GM18873 (cell line): ENCODE measurements around the gene KBTBD12.
"Not testable (repeated sequence)": the region's sequence is repeated elsewhere in the genome, so short reads cannot be mapped to it uniquely, and the experiment has no call there.

Source experiments
- ATAC-seq: cut with Tn5 transposase; IDR thresholded peaks from one replicate; pipeline ENCODE4 v1.9.1; 2021; ENCODE audit warnings: mild to moderate bottlenecking, moderate library complexity, moderate number of reproducible peaks; ENCODE audit not compliant: unreplicated experiment, low FRiP score

Gene KBTBD12

DNA sequence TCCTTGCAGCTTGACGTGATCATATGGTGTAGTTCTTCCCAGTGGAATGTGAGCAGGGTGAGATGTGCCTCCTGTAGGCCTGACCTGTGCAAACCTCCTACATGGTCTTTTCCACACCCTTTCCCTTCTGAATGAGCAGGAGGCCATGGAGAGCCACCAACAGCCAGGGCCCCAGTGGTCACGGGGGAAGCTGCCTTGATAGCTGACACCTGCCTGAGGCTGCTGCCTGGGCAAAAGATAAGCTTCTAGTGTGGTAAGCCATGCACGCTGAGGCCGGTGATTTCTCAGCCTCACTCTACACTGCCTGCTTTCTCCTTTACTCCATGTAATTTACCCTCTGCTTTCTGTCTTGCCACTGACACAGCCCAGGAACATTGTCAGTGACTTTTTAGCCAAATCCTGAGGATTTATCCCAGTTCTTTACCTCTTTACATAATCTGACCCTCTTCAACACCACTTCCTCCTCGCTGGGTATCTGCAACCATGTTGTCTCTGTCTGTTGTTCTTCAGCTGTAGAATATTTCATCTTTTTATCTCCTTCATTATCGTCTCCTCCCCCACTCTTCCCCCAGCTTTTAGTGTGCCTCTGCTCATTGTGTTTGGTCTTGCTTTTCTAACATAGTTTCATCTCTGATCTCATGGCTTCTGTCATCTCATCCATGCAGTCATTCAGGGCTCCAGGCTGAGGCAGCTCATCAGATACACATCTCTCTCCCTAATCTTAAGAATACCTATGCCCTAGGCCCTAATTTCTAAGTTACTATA lies 11.2 kb upstream of the KBTBD12 start:
- ATAC-seq: no peak

DNA sequence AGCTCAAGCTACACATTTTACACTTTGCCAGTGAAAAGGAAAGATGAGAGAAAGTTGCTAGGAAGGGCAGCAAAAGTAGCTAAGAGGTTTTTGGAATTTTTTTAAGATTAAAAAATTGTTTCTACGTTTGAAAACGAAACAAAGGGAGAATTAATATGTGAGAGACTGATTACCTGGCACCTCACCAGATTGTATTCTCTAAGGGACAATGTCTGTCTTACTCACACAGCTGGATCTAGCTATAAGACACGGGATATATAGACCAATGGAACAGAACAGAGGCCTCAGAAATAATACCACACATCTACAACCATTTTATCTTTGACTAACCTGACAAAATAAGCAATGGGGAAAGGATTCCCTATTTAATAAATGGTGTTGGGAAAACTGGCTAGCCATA lies 9.5 kb upstream of the KBTBD12 start:
- ATAC-seq: no peak

DNA sequence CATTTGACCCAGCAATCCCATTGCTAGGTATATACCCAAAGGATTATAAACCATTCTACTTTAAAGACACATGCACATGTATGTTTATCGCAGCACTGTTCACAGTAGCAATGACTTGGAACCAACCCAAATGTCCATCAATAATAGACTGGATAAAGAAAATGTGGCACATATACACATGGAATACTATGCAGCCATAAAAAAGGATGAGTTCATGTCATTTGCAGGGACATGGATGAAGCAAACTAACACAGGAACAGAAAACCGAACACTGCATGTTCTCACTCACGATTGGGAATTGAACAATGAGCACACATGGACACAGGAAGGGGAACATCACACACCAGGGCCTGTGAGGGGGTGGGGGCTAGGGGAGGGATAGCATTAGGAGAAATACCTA lies 8.4 kb upstream of the KBTBD12 start:
- not testable (repeated sequence) for ATAC-seq

DNA sequence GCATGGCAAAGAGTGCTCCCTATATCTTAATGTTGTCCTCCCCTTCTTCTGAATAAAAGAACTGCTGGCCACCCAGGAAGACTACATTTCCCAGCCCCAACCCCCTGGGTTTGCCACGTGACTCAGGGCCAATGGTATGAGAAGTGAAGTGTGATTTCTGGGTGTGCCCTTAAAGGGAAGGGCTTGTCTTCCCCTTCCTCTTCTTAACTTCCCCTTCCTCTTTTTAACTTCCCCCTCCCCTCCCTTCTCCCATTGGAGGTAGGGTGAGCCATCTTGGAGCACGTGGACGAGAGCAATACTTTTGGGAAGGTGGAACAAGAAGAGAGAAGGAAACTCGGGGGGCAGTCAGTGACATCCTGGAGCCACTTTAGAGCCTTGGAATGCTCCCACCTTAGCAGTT lies 6.8 kb upstream of the KBTBD12 start:
- no peak for ATAC-seq

DNA sequence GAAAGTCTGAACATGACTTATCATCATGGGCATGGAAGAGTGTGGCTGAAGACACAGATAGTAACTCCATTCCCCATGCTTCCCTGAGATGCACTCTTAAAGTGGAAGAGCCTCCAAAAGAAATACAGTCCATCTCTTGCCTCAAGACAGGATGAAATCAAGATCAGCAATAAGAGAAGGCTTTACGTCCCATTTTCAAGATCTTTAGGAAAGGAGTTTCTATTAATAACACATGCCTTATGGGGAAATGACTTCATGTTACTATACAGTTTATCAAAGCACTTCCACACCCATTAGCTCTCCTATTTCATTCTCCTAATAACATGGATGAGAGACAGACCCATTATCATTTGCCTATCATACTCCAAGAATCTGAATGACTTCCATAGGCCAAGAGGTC lies 6.1 kb upstream of the KBTBD12 start:
- no peak for ATAC-seq

DNA sequence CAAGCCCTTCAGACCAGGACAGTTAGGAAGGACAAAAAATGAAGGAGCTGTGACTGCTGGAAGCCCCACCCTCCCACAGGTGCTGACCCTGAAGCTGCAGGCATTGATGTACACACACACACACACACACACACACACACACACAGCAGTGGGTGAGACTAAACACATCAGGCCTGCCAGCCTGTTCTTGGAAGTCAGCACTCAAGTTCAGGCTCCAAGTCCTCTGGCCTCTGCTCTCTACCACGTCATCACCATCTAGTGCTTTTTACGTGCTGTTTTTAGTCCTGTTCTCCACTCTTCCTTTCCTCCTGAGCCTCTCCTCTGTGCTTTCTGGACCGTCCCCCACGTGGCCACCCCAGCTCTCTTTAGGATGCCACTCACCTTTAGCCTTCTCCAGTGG lies 5.4 kb upstream of the KBTBD12 start:
- no peak for ATAC-seq

DNA sequence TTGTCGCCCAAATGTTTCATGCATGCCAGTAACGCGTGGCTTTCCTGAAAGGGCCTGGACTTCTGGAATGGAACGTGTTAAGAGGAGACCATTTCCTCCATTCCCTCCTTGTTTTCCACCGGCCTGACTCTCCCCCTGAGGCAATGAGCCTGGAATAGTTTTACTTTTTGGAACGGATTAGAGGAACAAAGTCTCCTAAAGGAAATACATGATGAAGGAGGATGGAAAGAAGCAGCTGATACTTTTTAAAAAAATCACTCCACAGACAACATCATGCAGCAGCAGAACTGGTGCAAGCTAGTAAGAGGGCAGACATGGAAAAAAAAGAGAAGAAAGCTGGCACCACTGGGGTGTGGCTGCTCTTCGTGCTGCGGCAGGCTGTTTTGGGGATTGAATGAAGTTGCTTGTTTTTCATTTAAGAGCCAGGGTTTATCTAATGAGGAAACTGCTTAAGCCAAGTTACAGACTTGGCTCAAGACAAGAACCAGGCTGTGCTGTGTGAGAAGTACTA lies 3.6 kb upstream of the KBTBD12 start:
- ATAC-seq: no peak

DNA sequence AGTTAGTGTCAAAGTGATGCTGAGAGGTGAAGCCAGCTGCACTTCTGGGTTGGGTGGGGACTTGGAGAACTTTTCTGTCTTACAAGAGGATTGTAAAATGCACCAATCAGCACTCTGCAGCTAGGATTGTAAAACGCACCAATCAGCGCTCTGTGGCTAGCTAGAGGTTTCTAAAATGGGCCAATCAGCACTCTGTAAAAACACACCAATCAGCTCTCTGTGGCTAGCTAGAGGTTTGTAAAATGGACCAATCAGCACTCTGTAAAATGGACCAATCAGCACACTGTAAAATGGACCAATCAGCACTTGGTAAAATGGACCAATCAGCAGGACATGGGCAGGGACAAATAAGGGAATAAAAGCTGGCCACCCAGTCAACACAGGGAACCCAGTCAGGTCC lies 1.2 kb upstream of the KBTBD12 start:
- ATAC-seq: not testable (repeated sequence)

DNA sequence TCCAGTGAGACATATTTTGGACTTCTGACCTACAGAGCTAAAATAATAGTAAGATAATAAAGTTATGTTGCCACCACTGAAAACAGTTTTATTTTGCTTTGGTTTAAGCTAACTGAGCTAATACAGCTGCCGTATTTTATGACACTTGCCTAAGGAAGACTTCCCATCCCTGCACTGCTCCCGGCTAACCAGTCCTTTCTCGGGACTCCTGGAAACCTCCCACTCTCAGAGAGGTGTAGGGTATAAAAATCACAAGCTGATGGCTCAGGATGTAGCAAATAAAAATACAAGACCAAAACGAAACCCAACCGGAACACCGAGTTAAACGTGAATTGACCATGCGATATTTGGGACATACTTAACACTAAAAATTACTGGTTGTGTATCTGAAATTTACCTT lies 448 bp upstream of the KBTBD12 start:
- no peak for ATAC-seq

DNA sequence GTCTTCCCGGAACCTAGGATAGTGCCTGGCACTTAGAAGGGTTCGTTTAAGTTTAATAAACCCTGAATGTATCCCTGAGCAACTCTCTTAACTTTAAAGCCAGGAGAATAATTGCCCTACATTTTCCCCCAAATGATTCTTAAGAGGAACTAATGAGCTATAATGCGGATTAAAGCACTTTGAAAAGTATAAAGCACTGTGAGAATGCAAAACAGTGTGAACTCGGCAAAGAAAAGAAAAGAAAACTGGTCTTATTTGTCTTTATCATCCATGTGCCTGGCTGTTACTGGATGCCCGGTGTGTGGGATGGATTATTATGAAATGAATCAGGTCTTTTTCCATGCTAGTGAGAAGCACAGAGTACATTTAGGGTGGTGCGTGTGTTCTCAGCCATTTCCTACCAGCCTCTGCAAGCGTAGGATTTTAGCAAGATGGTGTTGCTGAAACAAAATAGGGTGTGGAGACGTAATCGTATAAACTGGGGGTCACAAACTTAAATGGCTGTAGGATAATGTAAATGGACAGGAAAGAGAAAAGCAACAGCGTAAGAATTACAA lies 983 bp downstream of the KBTBD12 start:
- ATAC-seq: no peak

DNA sequence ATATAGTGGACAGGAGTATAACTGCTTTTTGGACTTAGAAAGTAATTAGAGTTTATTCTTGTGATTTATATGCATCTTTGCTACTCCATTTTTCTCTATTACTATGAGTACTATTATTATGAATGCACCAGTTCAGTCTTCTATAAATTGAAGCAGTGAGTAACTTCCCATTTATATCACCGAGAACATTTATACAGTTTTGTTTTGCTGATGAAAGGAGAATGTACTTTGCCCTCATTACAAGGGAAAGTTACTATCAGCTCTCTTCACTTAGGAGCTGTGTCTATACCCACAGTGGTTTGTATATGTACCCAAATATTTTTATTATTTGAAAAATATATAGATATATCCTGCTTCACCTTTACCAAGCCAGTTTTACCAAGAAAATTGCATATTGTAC lies 5.7 kb downstream of the KBTBD12 start:
- ATAC-seq: no peak

DNA sequence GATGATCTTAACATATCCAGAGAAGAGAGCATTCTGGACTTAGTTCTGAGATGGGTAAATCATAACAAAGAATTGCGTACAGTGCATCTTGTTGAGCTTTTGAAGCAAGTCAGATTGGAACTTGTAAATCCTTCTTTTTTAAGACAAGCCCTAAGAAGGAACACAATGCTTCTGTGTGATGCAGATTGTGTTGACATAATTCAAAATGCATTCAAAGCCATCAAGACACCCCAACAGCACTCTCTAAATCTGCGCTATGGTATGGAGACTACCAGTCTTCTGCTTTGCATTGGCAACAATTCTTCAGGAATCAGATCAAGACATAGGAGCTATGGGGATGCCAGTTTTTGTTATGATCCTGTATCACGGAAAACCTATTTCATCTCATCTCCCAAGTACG lies 8.6 kb downstream of the KBTBD12 start:
- no peak for ATAC-seq

DNA sequence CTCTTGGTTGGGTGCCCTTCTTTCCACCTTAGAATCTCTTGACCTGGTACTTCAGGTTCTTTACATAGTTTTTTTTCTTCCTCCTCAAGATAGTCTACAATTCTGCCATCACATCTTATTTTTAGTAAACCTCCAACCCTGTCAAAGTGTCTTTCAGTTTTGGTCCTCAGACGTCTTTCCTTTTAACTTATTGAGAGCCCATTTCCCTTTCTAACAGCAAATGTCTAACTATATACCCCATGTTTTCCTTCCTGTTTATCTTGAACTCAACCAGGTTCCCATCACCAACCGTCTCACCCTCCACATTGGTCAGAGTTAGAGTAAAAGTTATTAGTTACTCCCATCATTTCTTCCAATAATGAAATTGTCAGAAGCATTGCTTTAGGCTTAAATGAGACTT lies 10.4 kb downstream of the KBTBD12 start:
- ATAC-seq: no peak

DNA sequence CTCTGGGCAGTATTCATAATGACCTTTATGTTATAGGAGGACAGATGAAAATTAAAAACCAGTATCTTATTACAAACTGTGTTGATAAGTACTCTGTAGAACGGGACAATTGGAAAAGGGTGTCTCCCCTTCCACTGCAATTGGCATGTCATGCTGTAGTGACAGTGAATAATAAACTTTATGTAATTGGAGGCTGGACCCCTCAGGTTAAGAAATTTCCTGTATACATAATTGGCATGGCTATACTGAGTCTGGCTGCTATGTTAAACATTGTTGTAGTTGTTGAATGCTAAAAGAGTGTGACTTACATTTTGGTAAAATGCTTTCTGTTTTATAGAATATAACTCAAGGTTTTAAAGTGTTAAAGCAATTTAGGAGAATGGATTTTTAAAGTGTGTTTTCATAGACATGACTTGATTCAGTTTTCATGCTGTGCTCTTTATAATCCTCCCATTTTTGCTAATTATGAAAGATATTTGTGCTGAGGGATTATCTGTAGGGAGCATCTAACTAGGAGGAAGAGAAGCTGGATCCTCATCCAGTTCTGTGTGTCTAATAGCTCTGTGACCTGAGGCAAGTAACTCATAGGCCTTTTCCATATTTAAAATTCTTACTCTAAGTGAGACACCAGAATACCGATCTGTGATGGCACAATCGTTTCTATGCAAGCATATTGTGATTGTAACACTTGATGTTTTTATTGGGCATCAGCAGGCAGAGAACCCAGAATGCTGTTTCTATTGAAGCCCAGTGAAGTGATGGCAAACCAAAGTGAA lies 13.0 kb downstream of the KBTBD12 start:
- ATAC-seq: no peak

DNA sequence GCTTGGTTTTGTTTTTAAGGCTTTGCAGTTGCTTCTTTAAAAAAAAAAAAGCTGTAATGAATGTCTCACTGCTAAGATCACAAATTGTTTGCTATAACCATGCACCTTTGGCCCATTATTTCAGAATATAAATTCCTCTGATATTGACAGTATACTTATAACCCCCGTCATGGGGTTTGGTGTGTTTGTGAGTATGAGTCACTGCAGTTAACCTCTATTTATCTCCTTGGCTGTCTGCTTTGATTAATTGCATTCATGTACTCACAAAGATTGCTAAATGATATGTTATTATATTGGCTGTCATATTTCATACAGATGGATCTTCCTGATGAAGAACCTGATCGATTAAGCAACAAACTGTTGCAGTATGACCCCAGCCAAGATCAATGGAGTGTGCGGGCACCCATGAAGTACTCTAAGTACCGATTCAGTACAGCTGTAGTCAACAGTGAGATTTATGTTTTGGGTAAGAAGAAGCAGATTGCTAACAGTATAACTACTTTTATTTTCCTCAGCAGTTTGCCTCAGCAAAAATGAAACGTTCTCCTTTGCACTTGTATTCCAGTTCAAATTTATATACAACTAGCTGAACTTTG lies 14.9 kb downstream of the KBTBD12 start:
- no peak for ATAC-seq

DNA sequence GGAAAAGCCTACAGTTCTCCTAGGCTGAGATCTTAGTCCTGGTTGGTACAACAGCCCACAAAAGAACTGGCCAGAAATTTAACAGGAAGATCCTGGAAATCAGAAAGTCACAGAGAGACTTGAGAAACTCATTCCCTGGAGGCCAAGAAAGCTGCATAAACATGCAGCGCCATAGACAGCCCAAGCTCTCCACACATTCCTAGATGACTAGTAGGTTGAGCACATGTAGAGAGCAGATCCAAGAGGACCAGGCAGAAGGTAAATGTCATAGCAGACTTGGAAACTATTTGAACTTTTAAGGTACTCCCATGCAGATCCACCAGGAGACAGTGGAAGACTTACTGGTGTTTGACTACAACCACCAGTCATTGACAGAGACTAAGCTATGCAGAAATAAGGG lies 18.4 kb downstream of the KBTBD12 start:
- no peak for ATAC-seq

DNA sequence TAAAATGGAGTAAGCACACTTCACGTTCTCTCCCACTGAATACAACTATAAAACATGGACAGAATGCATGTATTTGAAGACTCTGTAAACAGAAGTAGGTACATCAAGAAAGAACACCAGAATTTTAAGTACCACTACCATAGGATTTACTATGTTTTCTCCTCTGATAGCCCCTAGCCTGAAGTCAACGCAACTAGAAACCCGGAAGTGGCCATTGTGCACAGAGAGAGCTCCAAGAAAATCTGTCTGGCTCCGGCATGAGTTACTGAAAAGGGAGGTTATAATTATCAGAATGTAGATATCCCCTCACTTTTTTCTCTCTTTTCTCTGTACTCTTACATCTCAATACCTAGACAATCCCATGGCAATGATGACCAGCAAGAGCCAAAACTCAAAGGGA lies 23.8 kb downstream of the KBTBD12 start:
- no peak for ATAC-seq

DNA sequence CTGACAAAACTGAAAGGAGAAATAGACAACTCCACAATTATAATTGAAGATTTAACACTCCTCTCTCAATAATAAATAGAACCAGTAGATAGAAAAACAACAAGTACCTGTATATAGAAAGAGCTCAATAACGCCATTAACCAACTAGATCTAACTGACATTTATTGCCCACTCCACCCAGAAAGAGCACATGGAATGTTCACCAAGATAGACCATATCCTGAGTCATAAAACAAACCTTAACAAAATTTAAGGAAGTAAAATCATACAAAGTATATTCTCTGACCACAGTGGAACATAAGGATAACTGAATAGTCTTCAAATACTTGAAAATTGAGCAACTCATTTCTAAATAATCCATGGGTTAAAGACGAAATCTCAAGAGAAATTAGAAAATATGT lies 25.1 kb downstream of the KBTBD12 start:
- no peak for ATAC-seq

DNA sequence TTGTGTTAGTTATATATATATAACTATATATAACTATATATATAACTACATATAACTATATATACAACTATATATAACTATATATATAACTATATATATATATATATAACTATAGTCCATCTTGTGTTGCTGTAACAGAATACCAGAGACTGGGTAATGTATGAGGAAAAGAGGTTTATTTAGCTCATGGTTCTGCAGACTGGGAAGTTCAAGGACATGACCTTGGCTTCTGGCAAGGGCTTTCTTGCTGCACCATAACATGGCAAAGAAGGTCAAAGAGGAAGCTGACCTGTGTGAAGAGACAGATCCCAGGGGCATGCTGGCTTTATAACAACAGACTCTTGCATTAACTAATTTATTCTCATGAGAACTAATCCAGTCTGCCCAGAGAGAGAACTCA lies 27.6 kb downstream of the KBTBD12 start:
- no peak for ATAC-seq

DNA sequence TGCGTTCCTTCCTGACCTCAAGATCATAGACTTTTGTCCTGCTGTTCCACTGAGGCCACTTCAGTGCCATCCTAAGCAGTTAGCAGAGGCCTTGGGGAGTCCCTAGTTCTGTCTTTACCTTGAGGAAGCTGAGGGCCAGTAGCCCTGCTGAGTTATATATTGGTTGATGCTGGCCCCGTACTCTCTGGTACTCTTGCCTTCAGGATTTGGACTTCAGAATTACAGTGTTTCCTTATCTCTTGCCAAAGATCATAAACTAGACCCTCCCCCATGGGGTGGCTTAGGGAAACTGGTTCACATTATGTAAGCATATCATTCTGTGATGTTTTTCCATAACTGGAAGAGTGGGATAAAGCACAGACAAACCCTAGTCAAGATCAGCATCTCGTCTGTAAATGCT lies 33.2 kb downstream of the KBTBD12 start:
- no peak for ATAC-seq

DNA sequence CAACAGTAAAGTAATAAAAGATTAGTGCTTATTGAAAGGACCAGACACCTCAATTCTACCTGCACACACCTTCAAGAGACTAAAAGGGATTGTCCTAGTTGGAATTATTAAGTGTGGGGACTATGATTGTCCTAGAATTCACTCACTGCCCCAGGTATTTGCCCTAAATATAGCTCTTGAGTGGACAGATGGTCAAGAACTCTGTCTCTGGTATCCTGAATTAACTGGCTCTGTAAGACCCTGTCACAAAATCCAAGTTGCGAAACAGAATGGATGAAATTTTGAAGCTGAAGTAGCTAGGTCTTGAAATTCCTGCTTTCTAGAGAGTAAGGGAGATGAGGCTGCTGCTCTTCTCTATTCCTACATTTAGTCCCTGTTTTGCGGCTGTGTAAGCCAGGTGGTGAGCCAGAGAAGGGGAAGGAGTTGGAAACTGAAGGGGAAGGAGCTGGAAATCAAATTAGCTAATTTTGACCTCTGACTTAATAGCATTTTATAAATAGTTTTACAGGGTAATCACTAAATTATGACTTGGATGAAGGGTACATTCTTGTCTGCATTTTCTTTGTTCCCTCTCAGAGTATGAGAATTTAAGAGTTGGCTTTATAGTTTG lies 34.5 kb downstream of the KBTBD12 start:
- ATAC-seq: no peak
